Measurements from ENCODE around the gene PSMB9. TPM values are rescaled to one million over a fixed set of nuclear protein-coding genes. Genes with fewer than 3 reads are reported as not detected.

PSMB9 gene
- total and polyA plus RNA-seq, 2 donors (not counting 1 experiment from before 2014, with no cell fraction given), result 181 to 242 TPM

DNA sequence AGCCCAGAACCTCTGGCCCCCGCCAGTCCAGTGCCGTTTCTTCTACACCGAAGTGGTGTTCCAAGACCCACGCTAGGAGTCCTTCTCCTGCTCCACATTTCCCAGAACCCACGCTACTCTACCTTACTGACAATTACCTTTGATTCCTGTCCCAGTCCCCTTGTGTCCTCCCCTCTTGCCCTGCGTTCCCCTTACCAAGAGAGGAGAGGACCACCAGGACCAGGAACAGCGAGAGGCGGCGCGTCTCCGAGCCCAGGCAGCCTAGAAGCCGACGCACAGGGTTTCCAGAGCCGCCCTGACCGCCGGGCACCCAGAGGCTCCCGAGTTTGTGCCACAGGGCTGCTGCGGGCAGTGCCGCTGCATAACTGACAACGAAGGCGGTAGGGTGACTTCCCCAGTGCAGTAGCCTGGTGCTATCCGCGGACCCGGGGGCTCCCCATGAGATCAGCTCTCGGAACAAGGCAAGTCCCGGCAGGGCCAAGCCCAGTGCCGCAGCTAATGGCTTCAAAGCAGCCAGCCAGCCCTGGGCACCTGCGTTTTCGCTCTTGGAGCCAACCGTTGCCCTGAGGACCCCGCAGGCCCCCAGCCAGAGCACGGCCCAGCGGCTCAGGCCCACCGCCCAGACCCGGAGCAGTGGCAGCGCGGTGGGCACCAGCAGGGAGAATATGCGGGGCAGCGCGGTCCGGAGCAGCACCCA lies 1.0 kb upstream of the PSMB9 start:
- H2AFZ ChIP-seq (ENCODE audit: insufficient read depth, low read depth, low read length, poor library complexity, severe bottlenecking), result peak overlapping the region; percentile 86
- ChIA-PET CTCF (interaction anchor here (0.7 to 8.1 kb wide), 19 partner anchors 11 to 442 kb away, joined by 3 to 359 read pairs (median 6); partner anchors contain the start of genes HLA-DMA, HLA-DOB, HLA-DPA1 and PSMB8), POLR2A (interaction anchor here (0.6 to 6.4 kb wide), 15 partner anchors 11 to 537 kb away, joined by 3 to 282 read pairs (median 4); partner anchors contain the start of genes BRD2, HLA-DMA, PSMB8 and TAP2)
- peak overlapping the region; percentile 82 for H3K4me2 ChIP-seq (replicated peaks; ENCODE audit: low read depth, low read length, poor library complexity, severe bottlenecking)
- H3K27me3 Mint-ChIP-seq, result no peaks in the 10 kb centered on the region
- TF ChIP-seq, protein P1, sequence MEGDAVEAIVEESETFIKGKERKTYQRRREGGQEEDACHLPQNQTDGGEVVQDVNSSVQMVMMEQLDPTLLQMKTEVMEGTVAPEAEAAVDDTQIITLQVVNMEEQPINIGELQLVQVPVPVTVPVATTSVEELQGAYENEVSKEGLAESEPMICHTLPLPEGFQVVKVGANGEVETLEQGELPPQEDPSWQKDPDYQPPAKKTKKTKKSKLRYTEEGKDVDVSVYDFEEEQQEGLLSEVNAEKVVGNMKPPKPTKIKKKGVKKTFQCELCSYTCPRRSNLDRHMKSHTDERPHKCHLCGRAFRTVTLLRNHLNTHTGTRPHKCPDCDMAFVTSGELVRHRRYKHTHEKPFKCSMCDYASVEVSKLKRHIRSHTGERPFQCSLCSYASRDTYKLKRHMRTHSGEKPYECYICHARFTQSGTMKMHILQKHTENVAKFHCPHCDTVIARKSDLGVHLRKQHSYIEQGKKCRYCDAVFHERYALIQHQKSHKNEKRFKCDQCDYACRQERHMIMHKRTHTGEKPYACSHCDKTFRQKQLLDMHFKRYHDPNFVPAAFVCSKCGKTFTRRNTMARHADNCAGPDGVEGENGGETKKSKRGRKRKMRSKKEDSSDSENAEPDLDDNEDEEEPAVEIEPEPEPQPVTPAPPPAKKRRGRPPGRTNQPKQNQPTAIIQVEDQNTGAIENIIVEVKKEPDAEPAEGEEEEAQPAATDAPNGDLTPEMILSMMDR (IDR thresholded peaks at IDR 0.05), result no peak
- TF ChIP-seq EZH2 (IDR thresholded peaks at IDR 0.05; ENCODE audit: borderline replicate concordance, insufficient read depth, low read depth, low read length, poor library complexity, severe bottlenecking), result no peak
- peak overlapping the region; percentile 100 for H3K27ac Mint-ChIP-seq
- H3K9ac ChIP-seq (ENCODE audit: low read length), result peak overlapping the region; percentile 99
- H3K4me3 ChIP-seq (ENCODE audit: control extremely low read depth in 1 of 5, extremely low read depth in 1 of 5, insufficient read depth in 1 of 5, low read depth in 2 of 5, low read length in 4 of 5), result peak overlapping the region; percentile 91 to 98 (median 94)
- H3K9me3 ChIP-seq (ENCODE audit: control extremely low read depth in 1 of 3, control insufficient read depth in 2 of 3, insufficient read depth in 1 of 3, low read length in 2 of 3), result no peaks in the 10 kb centered on the region
- peak overlapping the region; percentile 99 for H3K4me3 Mint-ChIP-seq
- under 1% methylated on average over 41 of the region's 41 CpGs for WGBS (ENCODE audit: insufficient coverage)
- ATAC-seq (ENCODE audit: low read depth) (peak; percentile 26), DNase-seq (peak; percentile 78)
- H4K20me1 ChIP-seq (ENCODE audit: control insufficient read depth, insufficient read depth, low read length, poor library complexity, severe bottlenecking), result peaks cover 16% of the 10 kb centered on the region
- intact Hi-C loops (cut with micrococcal nuclease), result loop anchor here (1.0 kb wide), 1 partner anchor 36 kb away; the partner anchor contains the start of gene HLA-DOB
- H3K4me1 Mint-ChIP-seq, result peaks cover 77% of the 10 kb centered on the region
- peaks cover 60 to 63% of the 10 kb centered on the region in 2 donors for H3K4me1 ChIP-seq (ENCODE audit: control insufficient read depth in 2 of 2, insufficient read depth in 2 of 2, low read length in 2 of 2)
- H3K79me2 ChIP-seq (ENCODE audit: control insufficient read depth, insufficient read depth, low read length), result peaks cover 100% of the 10 kb centered on the region
- no peaks in the 10 kb centered on the region for H3K27me3 ChIP-seq (replicated peaks in 1 of 4; ENCODE audit: control extremely low read depth in 1 of 4, control insufficient read depth in 3 of 4, insufficient read depth in 4 of 4, low read length in 3 of 4)
- H3K36me3 ChIP-seq (replicated peaks in 1 of 2; ENCODE audit: control extremely low read depth in 1 of 2, control insufficient read depth in 1 of 2, extremely low read depth in 1 of 2, insufficient read depth in 2 of 2, low read length in 1 of 2), result peaks cover 19 to 63% of the 10 kb centered on the region in 2 experiments
- H3K9me3 Mint-ChIP-seq (ENCODE audit: insufficient read depth), result no peaks in the 10 kb centered on the region
- H3K27ac ChIP-seq (ENCODE audit: low read length in 2 of 2), result peak overlapping the region; percentile 98 to 99
